Urinary bladder (tissue), 4 donors: Measurements from ENCODE around the gene AHCYL1. TPM values are rescaled to one million over a fixed set of nuclear protein-coding genes. Genes with fewer than 3 reads are reported as not detected.

Experiments
- DNase-seq: peaks from one replicate; pipeline ENCODE4 v3.0.0-alpha.2; 2015; ENCODE audit errors: extremely low spot score
- H3K27ac ChIP-seq: one replicate; pipeline ENCODE4 v1.5.1; 2013; ENCODE audit warnings: low read depth, mild to moderate bottlenecking, moderate library complexity
- H3K36me3 ChIP-seq: one replicate; pipeline ENCODE4 v1.6.1; 2013; ENCODE audit warnings: mild to moderate bottlenecking, moderate library complexity; ENCODE audit not compliant: insufficient read depth
- H3K4me1 ChIP-seq: one replicate; pipeline ENCODE4 v1.6.1; 2013; ENCODE audit warnings: mild to moderate bottlenecking, moderate library complexity; ENCODE audit not compliant: insufficient read depth
- H3K4me3 ChIP-seq: one replicate; pipeline ENCODE4 v1.5.1; 2013; ENCODE audit warnings: low read depth, low read length
- WGBS: extraction: QIAGEN DNeasy Blood & Tissue Kit; methylation state at CpG from one replicate; pipeline ENCODE4 v1.1.7; 2013; 5-methylcytosine and 5-hydroxymethylcytosine counted together
- polyA plus RNA-seq: library from polyadenylated mRNA; stranded (reverse); fragments of 200-250 nt; gene quantifications from one replicate; pipeline ENCODE4 v1.2.3, GENCODE V29; 2013
- total RNA-seq: library from RNA; depleted of rRNA; stranded (reverse); fragments of >200 nt; gene quantifications from one replicate; pipeline ENCODE4 v1.2.3, GENCODE V29; 2014
- donor health status: healthy with polysubstance abuse.
- donor health status: healthy.

AHCYL1 gene
- total and polyA plus RNA-seq, 2 donors, result 46.2 to 68.1 TPM

DNA sequence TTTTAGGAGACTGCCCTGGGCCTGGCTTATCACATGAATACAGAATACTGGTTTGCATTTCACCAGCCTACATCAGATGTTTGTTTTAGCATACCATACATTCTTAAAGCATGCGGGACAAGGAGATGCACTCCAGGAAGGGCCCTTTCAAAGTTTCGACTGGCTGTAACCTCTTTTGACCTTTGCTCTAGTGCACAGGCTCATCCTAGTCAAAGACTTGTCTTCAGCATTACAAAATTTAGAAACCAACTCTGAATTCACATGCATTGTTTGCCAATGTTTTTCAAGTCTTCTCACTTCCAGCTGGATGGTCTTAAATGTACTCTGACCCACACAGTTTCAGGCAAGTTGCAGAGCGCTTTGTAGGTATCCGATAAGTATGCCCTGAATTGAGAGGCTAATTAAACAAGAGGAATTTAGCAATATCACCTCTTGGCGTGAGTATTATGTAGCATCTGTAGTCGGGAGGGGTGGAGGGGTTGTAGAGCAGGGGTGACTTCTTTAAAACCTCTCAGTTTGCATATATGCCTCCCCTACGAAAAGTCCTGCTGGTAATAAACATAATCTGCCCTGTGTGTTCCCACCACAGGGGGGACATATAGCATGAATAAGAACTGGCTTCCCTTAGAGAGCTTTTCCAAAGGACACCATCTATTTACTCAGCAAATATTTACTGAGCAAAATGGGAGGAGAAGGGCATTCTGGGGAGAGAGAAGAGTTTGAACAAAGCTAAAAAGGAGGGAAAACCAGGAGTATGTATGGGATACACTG lies 24.4 kb upstream of the AHCYL1 start:
- no peaks in the 10 kb centered on the region for H3K36me3 ChIP-seq
- no peaks in the 10 kb centered on the region for H3K4me1 ChIP-seq
- H3K4me3 ChIP-seq, result no peak overlapping the region
- WGBS, result 45% methylated on average over 7 of the region's 7 CpGs
- DNase-seq, result no peak
- H3K27ac ChIP-seq, result no peak overlapping the region

GRCh38 chr1:109960745-109961094 lies 23.8 kb upstream of the AHCYL1 start:
- no peaks in the 10 kb centered on the region for H3K4me1 ChIP-seq
- no peak for DNase-seq
- no peaks in the 10 kb centered on the region for H3K36me3 ChIP-seq

DNA sequence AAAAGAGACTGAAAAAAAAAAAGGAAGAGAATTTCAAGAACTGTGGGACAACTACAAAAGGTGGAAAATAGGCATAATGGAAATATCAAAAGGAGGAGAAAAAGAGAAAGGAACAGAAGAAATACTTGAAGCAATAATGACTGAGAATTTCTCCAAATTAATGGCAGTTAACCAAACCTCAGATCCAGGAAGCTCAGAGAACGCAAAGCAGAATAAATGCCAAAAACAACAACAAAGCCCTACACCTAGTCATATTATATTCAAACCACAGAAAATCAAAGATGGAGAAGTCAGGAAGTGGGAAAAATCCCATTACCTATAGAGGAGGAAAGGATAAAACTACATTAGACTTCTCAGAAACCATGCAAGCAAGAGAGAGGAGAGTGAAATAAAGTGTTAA lies 20.7 kb upstream of the AHCYL1 start:
- WGBS, result 83% methylated on average over 1 of the region's 1 CpG
- Histone ChIP-seq H3K4me3 (no peak overlapping the region), H3K27ac (no peak overlapping the region), H3K36me3 (no peaks in the 10 kb centered on the region), H3K4me1 (no peaks in the 10 kb centered on the region)
- no peak for DNase-seq

More at GRCh38 chr1:109960745-109961094, 23.8 kb upstream of the AHCYL1 start:
- no peak overlapping the region for H3K27ac ChIP-seq
- 39% methylated on average over 1 of the region's 1 CpG for WGBS
- H3K4me3 ChIP-seq, result no peak overlapping the region

DNA sequence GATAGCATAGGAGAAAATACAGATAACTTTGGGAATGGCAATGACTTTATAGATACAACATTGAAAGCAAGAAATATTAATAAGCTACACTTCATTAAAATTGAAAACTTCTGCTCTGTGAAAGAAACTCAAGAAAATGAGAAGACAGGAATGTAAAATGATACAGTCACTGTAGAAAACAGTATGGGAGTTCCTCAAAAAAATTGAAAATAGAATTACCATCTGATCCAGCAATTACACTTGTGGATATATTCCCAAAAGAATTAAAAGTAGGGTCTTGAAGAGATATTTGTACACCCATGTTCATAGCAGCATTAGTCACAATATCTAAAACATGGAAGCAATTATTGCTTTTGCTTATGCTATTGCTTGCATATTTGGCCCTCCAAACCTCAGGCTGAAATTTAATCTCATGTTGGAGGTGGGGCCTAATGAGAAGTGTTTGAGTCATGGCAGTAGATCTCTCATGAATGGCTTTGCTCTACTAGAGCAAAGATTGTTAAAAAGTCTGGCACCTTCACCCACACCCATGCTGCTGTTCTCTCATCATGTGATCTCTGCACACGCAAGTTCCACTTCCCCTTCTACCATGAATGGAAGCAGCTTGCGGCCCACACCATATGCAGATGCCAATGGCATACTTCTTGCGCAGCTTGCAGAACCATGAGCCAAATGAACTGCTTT lies 15.3 kb upstream of the AHCYL1 start:
- no peak for DNase-seq
- H3K36me3 ChIP-seq, result no peaks in the 10 kb centered on the region
- no peak overlapping the region for H3K4me3 ChIP-seq
- H3K4me1 ChIP-seq, result no peaks in the 10 kb centered on the region
- 92% methylated on average over 3 of the region's 3 CpGs for WGBS
- H3K27ac ChIP-seq, result no peak overlapping the region

GRCh38 chr1:109969907-109970306 lies 14.7 kb upstream of the AHCYL1 start:
- no peaks in the 10 kb centered on the region for H3K36me3 ChIP-seq
- H3K4me3 ChIP-seq, result no peak overlapping the region
- DNase-seq, result no peak
- H3K4me1 ChIP-seq, result no peaks in the 10 kb centered on the region
- no peak overlapping the region for H3K27ac ChIP-seq
- WGBS, result 88% methylated on average over 3 of the region's 3 CpGs

DNA sequence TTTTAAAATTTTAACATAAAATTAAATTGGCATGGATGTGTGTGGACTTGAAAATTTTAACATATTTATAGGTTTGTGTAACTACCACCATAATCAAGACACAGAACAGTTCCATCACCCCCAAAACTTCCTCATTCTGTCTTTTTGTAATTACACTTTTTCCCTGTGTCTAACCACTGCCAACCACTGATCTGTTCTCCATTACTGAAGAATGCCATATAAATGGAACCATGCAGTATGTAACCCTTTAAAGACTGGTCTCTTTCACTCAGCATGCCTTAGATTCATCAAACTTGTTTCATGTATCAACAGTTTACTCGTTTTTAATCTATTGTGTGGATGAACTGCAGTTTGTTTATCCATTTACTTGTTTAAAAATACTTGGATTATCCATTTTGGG lies 13.0 kb upstream of the AHCYL1 start:
- DNase-seq, result no peak
- Histone ChIP-seq H3K4me3 (no peak overlapping the region), H3K36me3 (no peaks in the 10 kb centered on the region), H3K27ac (no peak overlapping the region), H3K4me1 (no peaks in the 10 kb centered on the region)
- whole genome bisulfite sequencing, result 20% methylated on average over 1 of the region's 1 CpG

DNA sequence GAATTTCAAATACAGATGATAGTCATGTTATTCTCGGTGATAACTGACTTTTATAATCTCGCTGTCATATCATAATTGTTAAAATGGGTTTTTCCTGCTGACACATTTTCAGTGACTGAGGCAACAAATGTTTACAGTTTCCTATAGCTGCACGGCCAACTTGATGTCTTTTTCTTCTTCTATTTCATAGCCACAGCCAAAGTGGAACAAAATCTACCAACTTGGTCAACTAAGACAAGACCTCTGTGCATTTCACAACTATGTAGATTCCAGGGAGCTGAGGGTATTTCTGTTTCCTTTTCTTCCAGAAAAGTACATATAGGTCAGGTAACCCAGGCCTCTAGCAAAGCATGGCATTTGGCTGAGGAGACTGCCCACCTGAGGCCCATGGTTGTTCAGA lies 10.4 kb upstream of the AHCYL1 start:
- 96% methylated on average over 3 of the region's 3 CpGs for WGBS

GRCh38 chr1:109975718-109976117 lies 8.8 kb upstream of the AHCYL1 start:
- no peak for DNase-seq
- Histone ChIP-seq H3K4me3 (no peak overlapping the region), H3K36me3 (no peaks in the 10 kb centered on the region), H3K27ac (no peak overlapping the region), H3K4me1 (no peaks in the 10 kb centered on the region)
- 94% methylated on average over 3 of the region's 3 CpGs for WGBS

More for the DNA sequence above, 10.4 kb upstream of the AHCYL1 start:
- no peak for DNase-seq
- Histone ChIP-seq H3K4me1 (no peaks in the 10 kb centered on the region), H3K27ac (no peak overlapping the region), H3K4me3 (no peak overlapping the region), H3K36me3 (no peaks in the 10 kb centered on the region)

GRCh38 chr1:109976762-109977161 lies 7.8 kb upstream of the AHCYL1 start:
- Histone ChIP-seq H3K4me3 (no peak overlapping the region), H3K27ac (no peak overlapping the region), H3K4me1 (no peaks in the 10 kb centered on the region), H3K36me3 (no peaks in the 10 kb centered on the region)
- WGBS, result 94% methylated on average over 4 of the region's 4 CpGs
- DNase-seq, result no peak

DNA sequence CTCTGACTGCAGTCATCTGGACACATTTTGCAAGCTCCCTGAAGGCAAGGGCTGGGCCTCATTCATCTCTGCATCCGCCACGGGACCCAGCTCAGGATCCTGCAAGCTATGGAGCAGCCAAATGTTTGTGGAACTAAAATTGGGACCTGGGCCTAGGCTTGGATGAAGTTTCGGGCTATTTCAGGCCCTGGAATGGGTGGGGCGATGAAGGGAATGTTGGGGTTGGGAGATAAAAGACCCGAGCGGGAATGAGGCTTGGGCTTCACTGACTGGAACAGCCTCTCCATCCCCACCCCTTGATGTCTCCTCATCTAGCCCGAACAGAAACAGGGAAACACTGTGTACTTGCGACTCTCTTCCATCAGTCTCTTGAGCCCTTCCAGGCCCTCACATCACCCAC lies 7.3 kb upstream of the AHCYL1 start:
- Histone ChIP-seq H3K4me1 (no peaks in the 10 kb centered on the region), H3K27ac (no peak overlapping the region), H3K4me3 (no peak overlapping the region), H3K36me3 (no peaks in the 10 kb centered on the region)
- no peak for DNase-seq
- WGBS, result 70% methylated on average over 8 of the region's 8 CpGs

- H3K27ac ChIP-seq, result no peak overlapping the region
- 72% methylated on average over 12 of the region's 12 CpGs for WGBS
- no peaks in the 10 kb centered on the region for H3K4me1 ChIP-seq
- no peak overlapping the region for H3K4me3 ChIP-seq
- DNase-seq, result no peak
- no peaks in the 10 kb centered on the region for H3K36me3 ChIP-seq
These were observed 6.7 kb upstream of the AHCYL1 start for GRCh38 chr1:109977657-109978378.

DNA sequence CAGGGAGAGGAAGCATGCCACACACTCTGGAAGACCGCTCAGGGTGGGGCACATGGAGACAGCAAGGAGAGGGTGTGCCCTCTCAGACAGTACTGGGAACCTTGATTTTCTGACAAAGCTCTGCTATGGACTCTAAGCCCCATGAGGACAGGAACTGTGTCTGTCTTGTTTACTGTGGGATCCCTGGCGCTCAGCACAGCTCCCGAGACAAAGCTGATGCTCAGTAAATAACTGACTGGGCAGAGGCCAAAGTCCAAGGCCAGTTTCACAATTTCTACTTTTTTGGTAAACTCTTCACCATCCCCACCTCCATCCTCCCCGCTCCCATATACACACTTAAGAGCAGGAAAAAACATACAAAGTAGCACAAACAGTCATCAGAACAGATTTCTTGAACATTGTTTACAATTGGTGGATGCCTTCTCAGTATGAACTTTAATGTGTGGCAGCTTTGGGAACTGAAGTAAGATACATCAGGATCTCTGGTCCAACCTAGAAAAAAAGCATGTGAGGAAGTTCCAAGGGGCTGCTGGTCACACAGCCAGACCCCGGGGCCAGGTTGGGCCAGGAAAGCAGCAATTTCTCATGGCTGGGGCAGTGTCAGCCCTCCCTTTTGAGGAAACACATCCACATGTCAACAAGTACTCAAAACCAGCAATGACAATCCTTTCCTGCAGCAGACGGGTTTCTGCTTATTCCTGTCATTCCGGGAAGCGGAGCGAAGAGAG lies 5.6 kb upstream of the AHCYL1 start:
- Histone ChIP-seq H3K27ac (no peak overlapping the region), H3K36me3 (no peaks in the 10 kb centered on the region), H3K4me3 (no peak overlapping the region), H3K4me1 (no peaks in the 10 kb centered on the region)
- 72% methylated on average over 9 of the region's 9 CpGs for WGBS
- no peak for DNase-seq

GRCh38 chr1:109979489-109980091 lies 5.0 kb upstream of the AHCYL1 start:
- H3K4me1 ChIP-seq, result no peaks in the 10 kb centered on the region

More at GRCh38 chr1:109979489-109980091, 5.0 kb upstream of the AHCYL1 start:
- DNase-seq, result no peak
- no peaks in the 10 kb centered on the region for H3K36me3 ChIP-seq
- WGBS, result 48% methylated on average over 5 of the region's 5 CpGs
- H3K4me3 ChIP-seq, result no peak overlapping the region
- no peak overlapping the region for H3K27ac ChIP-seq
